ENCODE measurements around the gene GNPTG. TPM values are rescaled to one million over a fixed set of nuclear protein-coding genes. Genes with fewer than 3 reads are reported as not detected.

GNPTG gene
- total and polyA plus RNA-seq, 9 of the 15 experiments (the other 6 are each of a cell fraction or from before 2014, with no cell fraction given), result 0.69 to 33.3 (median 13.6) TPM

GRCh38 chr16:1363501-1364041 is 11.8 kb downstream of the GNPTG start (continued):
- peak; percentile 31; the same call in 1 of the 2 replicates for TF ChIP-seq CXXC5 (CRISPR knock-in tag; IDR thresholded peaks at IDR 0.05)
- TF ChIP-seq HDGF (IDR thresholded peaks at IDR 0.05), result no peak
- TF ChIP-seq ZBTB11 (CRISPR knock-in tag; IDR thresholded peaks at IDR 0.05), result no peak
- no peak for TF ChIP-seq SRSF7 (optimal IDR thresholded peaks at IDR 0.05; ENCODE audit: low read depth, low read length)
- peak; percentile 28; the same call in 1 of the 2 replicates for TF ChIP-seq NFIC (IDR thresholded peaks at IDR 0.05)
- no peak for TF ChIP-seq TCF15 (CRISPR knock-in tag; IDR thresholded peaks at IDR 0.05)
- TF ChIP-seq CEBPB (tag; IDR thresholded peaks at IDR 0.05), result no peak
- TF ChIP-seq KAT8 (IDR thresholded peaks at IDR 0.05; ENCODE audit: low read depth), result no peak
- no peak for TF ChIP-seq ZBTB40 (IDR thresholded peaks at IDR 0.05)
- TF ChIP-seq ZBTB40 (CRISPR knock-in tag; IDR thresholded peaks at IDR 0.05), result no peak
- no peak for TF ChIP-seq CREB3 (tag; conservative IDR thresholded peaks at IDR 0.05; ENCODE audit: low read depth)
- no peak for TF ChIP-seq NFYB (IDR thresholded peaks at IDR 0.05; ENCODE audit: extremely low read depth, insufficient read length)
- TF ChIP-seq CREM (IDR thresholded peaks at IDR 0.05; ENCODE audit: low read depth), result peak; percentile 72
- TF ChIP-seq ZNF644 (tag; IDR thresholded peaks at IDR 0.05; ENCODE audit: low read depth), result no peak
